ENCODE results near the gene RPL27A.
"Not testable (repeated sequence)": the region's sequence is repeated elsewhere in the genome, so short reads cannot be mapped to it uniquely, and the experiment has no call there.

RPL27A gene

DNA sequence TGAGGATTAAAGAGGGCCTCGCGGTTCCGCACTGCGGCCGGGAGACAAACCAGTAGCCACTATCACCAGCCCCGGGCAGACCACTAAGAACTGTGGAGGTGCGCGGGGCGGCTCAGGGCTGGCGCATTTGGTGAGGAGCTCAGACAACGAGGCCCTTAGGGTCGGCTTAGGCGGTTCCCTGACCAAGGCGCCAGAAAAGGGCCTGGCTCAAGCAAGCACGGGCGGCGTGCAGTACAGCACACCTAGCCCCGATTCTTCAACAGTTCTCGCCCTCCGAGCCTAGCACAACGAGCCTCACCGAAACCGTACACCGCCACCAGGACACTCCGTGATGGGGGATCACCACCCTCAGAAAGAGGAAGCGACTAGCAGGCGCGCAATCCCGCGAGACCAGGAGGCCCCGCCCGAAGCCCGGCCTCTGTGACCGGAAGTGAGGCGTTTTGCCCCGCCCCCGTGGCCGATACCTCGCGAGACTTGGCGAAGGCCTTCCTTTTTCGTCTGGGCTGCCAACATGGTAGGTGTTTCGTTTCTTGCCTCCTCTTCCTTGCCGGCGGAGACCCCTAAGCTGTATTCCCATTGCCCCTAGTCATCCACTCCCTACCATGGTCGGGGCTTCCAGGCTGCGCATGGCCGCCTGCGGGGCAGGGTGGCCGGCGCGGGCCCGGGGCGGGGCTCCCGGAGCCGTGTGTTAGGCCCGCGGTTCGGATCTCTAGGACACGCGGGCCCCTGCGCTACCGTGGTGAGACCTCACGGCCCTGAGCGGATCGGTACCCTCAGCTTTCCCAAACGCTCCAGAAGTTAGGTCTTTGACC is at the start of gene RPL27A, which contains the start of gene TRIM66:
Gene RPL27A (plus strand): TSS at position 490 of the 812 bp plus-strand sequence. CDS start 22 bp downstream, at position 512.
Gene TRIM66 (minus strand): TSS at position 363 of the 812 bp plus-strand sequence. CDS start 10,391 bp downstream, outside the sequence.
- DNase-seq, result peak; percentile 97

DNA sequence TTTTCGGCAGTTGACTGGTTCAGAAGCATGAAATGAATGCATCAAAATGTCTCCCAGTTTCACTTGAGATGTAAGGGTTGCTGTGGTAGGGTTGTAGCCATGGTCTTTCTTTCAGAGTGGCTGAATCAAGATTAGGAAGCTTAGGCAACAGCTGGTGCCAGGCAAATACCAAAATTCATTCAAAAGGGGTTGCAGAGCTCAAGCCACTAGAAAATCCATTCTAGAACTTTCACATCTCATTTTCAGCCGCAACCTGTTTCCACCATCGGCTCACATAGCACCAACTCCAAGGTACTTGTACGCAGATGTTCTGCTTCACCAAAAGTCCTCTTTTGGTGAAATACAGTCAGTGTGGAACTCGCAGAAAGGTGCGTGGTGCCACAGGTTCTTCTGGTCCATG is 48.1 kb upstream of the RPL27A start:
- DNase-seq, result no peak

DNA sequence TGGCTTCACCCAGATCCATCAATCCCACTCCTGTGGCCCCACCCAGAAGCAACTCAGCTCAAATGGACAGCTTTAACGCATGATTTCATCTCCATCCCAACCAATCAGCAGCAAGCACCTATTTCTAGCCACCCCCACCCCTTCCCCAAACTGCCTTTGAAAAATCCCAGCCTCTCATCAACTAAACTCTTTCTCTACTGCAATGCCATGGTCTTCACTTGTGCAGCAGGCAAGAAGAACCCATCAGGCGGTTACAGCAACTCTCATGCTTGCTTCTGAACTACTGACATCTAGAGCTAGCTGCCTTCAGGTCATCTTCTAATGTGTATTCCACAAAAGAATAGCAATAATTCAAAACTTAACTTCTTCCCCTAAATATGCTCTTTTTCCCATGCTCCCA is 46.5 kb upstream of the RPL27A start:
- no peak for DNase-seq

DNA sequence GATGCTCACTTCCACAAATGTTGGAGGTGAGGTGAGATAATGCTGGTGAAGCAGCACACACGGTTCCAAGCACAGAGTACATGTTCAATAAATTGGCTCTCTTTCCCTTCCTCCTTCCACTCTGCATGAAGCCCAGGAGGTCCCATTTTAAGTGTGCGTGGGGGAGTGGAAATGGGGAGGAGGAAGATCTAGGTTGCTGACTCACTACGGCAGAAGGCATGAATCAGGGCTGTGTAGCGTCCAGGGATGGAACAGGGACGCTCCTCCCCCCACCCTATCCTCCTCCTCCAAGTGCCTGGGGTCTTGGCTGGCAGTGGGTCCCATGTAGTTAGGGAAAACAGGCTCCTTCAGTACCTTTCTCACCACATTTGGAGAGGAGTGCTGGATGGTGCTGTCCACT is 44.3 kb upstream of the RPL27A start:
- no peak for DNase-seq

DNA sequence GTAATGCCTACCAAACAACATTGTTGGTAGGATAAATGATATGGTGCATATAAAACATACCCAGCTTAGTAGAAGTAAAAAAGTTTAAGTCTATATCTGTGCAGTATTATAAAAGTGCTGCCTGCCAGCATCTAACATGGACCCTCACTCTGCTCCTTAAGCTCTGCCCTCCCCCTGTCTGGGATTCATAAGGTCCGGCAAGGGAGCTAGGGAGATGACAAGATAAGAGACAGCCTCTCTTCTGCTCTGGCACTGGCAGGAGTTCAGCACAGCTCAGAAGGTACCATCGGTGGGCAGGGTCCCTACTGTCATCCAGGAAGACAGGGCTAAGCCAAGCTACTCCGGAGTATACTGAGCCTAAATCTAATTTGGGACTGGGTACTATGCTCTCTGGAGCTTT is 42.9 kb upstream of the RPL27A start:
- DNase-seq, result no peak

DNA sequence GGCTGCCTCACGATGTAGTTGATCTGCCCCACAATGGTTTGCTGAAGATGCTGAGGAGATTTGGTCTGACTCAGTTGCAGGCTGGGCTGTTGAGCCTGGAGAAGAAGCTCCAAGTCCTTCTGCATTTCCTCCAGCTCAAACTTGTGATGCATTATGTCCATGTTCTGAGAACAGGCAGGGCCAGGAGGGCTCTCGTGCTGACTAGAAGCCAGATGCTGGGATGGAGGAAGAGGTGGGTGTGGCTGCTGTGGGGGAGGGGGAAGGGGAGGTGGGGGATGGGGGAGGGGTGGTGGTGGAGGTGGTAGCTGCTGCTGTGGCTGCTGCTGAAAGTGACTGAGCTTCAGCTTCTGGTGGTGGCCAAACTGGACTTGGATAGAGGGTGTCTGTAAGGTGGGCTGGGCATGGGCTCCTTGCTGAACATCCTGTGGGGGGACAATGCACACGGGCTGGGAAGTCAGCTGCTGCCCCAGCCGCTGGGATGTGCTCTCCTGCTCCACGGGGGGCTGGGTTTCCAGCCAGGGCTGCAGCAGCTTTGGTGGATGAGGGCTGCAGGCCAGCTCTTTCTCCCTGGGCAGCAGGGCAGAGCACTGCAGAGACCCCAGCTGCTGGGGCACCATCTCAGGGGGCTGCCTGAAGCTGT is 42.2 kb upstream of the RPL27A start:
- DNase-seq, result no peak

DNA sequence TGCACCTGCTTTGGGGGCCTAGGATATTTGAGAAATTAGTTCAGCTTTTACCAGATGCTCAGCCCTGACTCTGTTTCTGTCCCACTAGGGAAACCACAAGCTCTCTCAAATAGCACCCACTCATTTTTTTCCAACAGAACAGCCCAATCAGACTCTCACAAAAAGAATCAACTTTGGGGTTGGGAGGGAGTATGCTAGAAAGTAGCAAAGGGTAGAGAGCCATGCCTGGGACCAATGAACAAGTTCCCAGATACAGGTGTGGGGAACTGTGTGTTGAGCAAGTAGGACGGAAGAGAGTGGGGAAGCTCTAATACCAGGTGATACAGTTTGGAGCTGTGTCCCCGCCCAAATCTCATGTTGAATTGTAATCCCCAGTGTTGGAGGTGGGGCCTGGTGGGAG is 41.3 kb upstream of the RPL27A start:
- DNase-seq, result no peak

DNA sequence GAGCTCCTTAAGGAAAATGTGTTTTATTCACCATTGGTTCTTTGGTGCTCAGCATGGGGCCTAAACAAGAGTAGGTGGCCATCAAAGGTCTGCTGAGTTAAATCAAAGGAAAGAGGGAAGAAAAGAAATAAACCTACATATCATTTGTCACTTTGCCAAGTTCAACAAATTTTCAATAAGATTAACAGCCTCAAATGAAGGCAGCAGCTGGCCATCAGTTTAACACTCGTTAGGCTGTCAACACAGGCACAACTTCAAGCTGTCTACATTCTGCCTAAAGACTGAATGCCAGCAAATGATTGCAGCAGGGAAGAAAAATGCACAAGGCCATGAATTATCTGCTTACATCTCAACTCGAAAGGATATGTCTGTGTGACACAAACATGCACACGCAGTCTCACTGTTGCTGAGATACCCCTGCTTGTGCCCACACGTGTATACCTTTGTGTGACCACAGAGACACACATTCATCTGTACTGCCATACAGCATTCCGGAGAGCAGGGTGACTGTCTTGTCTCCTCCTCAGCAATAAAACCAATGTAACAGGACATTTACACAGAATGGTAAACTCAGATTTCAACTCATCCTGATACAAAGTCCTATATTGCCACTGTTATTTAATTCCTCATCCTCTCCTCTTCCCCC is 40.3 kb upstream of the RPL27A start:
- no peak for DNase-seq

DNA sequence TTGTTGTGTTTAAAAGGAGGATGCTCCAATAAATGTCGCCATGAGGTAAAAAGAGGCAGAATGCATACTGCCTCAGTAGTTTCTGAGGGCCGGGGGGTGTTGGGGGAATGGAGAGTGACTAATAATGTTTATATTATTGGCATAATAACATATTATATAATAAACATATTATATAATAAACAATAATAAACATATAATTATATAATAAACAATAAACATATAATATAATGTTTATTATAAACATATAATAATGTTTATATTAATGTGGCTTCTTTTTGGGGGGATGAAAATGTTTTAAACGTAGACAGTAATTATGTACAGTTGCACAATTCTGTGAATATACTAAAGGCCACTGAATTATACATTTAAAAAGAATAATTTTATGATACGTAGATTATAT is 35.7 kb upstream of the RPL27A start:
- no peak for DNase-seq

DNA sequence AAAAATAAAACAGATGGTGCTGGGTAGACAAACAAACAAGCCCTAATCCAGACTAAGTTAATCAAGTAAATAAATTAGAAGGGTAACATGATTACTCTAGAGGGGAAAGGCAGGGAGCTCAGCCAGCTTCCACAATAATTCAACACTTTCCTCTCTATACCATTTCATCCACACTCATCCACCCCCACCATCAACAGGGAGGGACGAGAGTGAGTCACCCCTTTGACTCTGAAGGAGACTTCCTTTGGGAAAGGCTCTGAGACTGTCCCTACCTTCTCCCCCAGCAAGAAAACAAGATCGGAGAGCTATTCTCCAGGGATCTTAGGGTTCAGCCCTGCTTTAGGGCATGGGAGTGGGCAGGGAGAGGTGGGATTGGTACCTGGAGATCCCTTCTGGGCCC is 33.2 kb upstream of the RPL27A start:
- no peak for DNase-seq

DNA sequence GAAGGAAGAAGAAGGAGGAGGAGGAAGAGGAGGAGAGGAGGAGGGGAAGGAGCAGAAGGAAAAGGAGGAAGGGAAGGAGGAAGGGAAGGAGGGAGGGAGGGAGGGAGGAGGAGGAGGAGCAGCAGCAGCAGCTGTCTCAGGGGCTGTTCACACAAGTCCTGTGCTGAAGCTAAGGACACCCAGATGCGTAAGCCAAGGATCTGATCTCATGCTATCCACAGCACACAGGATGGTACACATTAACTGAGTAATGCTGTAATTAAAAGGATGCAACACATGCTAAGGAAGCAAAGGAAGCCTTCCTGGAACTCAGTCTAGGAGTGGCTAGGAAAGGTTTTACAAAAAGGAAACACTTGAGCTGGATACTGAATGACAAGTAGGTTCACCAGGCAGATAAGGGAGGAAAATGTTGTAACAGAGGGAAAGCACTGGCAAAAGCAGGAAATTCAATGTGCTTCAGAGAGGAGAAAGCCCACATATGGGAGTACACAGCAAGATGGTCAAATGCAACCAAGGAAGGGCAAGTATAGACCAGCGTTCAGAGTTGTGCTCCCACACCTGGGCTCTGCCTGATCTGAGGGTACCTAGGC is 32.1 kb upstream of the RPL27A start:
- no peak for DNase-seq

DNA sequence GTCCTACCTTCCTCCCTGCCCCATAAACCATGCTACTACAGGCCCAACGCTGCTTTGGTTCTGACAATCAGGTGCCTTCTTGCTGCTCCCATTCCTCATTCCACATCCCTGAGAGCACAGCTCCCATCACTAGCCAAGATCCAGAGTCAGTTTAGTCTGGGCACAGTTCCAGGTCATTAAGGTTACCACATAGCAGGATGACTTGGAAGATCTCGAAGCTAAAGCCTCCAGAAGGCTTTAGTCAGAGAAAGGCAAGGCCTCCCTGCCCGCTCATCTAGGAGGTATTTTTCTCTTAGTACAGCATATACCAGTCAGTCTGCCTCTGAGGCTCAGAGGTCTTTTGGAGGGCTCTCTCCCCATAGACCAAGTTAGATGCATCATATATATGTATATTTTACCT is 30.5 kb upstream of the RPL27A start:
- no peak for DNase-seq

DNA sequence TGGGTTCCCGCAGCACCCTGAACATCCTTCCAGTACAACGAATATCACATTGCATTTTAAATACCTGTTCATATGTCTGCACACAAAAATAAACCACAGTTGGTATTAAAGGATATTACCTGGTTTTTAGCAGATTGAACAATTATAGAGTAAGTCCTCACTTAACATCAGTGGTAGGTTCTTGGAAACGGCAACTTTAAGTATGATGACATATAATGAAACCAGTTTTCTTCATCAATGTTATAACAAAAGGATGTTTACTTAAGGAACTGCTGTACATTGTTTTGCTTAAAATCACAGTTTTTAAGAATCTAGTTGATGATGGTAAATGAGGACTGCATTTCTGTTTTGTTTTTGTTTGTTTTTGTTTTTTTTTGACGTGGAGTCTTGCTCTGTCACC is 28.1 kb upstream of the RPL27A start:
- no peak for DNase-seq

DNA sequence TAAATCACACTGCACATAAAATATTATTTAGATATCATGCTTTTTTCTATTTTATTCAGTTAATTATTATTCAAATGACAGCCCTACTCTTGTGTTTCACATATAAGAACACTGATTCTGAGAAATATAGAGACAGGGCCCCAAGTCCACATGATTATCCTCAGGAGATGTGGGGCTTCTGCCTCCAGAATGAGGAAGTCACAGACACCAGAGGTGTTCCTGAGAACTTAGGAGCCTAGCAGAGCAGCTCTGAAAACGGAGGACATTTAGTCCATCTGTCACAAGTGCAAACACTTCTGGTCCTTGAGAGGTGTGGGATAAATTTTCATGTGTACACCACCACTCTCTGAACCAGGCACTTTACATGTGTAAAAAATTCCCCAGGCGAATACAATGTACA is 26.3 kb upstream of the RPL27A start:
- DNase-seq, result no peak

DNA sequence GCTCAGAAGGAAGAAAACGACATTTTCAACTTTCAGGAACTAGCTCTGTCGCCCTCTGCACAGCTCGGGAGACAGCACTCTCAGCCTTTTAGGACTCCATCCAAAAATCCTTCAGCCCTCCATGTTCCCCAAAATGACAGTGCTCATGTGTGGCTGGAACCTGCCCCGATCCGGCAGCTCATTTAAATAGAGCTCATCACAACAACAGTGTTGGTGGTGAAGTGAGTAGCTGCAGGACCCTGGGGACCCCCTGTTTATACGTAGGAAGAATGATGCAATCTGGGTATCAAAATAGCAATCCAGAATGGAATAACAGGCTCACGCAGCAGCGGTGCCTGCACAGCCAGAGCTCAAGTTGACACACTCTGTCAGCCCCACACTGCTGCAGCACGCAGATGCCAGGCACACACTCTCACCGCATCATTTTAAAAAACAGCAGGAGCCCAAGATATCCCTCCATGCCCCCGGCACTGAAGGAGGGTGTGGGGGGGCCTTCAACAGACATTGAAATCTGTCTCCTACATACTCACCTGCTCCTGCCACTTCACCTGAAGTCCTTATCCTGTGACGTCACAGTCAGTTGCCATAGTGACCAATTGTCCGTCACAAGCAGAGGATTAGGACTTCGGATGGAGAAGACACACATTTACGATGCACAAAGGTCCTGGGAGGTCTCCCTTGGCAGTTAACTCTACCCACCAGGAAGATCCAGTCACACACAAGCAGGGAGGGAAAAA is 24.1 kb upstream of the RPL27A start:
- DNase-seq, result peak; percentile 54

DNA sequence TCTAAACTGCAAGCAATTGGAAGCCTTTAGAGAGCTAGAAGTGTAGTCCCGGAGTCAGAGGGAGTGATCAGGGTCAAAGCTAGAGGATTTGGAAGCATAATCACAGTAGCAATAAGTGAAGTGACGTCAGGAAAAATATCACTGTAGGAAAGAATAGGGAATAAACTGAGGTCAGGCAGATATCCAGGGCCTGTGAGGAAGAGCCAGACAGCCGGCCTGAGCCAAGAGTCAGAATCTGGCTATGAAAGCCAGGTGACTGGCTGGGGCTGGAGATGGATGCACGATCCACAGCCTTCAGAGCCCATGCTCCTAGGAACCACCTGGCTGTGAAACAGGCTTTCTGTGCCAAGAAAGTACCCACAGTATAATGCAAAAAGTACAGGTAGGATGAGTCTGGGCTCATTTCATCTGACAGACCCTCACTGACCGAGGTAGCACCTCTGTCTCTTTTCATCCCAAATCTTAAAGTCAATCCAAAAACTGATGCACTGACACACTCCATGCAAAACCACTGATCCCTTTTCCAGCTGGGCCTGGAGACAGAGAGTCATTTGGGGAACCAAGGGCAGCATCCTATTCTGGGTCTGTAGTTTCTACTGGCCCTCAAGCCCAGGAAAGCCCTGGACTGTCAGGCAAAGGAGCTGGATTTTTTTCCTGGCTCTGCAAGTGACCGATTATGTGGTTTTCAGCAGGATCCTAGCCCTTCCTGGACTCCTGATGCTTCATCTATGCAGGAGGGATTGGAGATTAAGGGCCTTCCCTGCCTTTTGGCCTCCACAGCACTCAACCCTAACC is 21.4 kb upstream of the RPL27A start:
- no peak for DNase-seq

DNA sequence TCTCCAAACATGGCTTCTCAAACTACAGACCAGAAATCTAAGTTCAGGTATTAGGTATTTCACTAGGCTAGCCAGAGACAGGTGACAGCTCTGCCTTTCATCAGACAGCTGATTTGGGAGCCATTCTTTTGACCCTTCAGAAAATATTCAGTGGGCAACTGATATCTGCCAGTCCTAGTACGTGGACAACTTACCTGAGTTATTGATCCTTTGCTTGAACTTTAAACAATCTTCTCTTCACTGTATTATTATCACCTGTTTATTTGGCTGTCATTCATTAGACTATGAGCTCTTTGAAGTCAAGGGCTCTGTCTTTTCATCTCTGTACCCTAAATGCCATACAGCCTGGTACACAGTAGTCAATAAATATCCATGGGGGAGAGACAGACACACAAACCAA is 17.4 kb upstream of the RPL27A start:
- no peak for DNase-seq

DNA sequence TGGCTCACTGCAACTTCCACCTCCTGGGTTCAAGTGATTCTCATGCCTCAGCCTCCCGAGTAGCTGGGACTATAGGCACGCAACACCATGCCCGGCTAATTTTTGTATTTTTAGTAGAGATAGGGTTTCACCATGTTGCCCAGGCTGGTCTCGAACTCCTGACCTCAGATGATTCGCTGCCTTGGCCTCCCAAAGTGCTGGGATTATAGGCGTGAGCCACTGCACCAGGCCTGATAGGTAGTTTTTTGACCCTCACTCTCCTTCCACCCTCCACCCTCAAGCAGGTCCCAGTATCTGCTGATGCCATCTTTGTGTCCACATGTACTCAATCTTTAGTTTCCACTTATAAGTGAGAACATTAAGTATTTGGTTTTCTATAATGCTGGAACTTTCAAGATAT is 12.5 kb upstream of the RPL27A start:
- not testable (repeated sequence) for DNase-seq

DNA sequence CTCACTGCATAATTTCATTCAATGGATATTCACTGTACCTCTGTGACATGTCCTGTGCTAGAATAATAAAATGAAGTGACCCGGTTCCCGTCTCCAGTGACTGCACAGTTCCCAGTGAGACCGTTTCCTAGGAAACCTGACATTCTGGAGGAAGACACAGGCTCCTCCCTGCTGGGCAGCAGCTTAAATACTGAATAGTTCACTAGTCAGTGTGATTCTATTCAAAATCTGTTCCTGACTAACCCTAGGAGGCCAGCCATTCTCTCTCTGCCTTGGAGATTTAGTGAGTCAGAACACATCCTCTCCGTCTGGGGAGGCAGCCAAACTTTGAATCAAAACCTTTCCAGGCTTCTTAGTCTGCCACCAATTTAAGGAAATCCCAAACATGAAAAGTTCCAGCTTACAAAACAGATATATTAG is 11.4 kb upstream of the RPL27A start:
- peak; percentile 40 for DNase-seq

DNA sequence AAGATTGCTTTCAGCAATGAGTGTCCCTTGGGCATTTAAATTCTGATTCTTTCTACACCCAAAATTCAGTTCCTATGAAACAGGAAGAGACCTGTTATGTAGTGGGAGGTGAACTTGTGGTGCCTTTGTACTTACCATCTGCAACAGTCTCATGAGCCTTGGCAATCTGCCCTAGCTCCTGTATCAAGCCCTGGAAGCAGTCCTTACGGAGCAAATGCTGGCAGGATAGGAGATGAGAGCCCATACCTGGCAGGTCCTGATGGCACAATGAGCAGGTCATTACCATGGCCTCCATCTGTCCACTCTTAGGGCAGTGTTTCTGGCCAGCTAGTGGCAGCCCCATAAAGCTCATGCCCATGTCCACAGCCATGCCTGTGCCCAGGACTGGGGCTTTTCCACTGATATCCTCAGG is 10.9 kb upstream of the RPL27A start:
- peak; percentile 66 for DNase-seq

DNA sequence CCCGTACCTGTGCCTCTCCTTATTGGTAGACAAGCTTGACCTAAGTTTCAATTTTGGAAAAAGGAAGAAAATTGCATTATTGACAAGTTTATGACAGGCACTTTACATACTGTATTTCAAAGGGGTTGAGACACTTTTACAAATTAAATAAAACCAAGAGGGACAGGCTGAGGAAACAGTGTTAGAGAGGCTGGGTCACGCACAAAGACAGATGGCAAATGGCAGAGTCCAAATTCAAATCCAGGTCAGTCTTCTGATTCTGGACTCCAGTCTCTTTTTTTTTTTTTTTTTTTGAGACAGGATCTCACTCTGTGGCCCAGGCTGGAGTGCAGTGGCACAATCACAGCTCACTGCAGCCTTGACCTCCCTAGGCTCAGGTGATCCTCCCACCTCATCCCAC is 10.2 kb upstream of the RPL27A start:
- DNase-seq, result no peak

DNA sequence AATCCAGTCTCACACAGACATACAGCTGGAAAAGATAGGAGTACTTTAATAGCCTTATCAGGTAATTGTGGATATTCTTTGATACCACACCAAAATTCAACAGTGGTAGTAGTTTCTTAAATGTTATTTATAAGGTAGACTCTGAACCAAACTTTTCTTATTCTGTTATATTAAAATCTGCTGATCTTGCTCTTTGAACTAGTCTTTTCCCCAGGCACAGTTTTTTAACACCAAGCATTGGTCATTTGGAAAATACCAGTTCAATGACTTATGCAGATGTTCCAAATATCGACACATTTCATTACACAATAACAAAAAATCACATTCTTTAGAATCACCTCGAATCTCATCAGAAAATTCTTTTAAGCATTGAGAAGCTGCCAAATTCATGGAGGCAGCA is 7.7 kb upstream of the RPL27A start:
- no peak for DNase-seq
